K562 (cell line): ENCODE data around the gene HECW1.

Experiments
- WHSC1 ChIP-seq: IDR thresholded peaks from one replicate; pipeline ENCODE4 v1.6.1; 2012; ENCODE audit warnings: low read length, control low read depth, inconsistent platforms
- TF ChIP-seq, protein P1 (sequence below): sonication (generic); formaldehyde crosslinking; IDR thresholded peaks from 2 replicates; pipeline ENCODE4 v1.8.0; 2022; ENCODE audit warnings: mild to moderate bottlenecking, low read depth, missing genetic modification reagents
- TF ChIP-seq, protein P2 (sequence below): IDR thresholded peaks from 3 replicates; pipeline ENCODE4 v1.6.1; 2011; ENCODE audit warnings: borderline replicate concordance, mild to moderate bottlenecking, moderate library complexity; ENCODE audit not compliant: insufficient read length; ENCODE audit errors: extremely low read depth
- TF ChIP-seq, protein P3 (sequence below), 3 experiments: IDR thresholded peaks in 2 of 3; conservative IDR thresholded peaks in 1 of 3; 2 replicates each; pipeline ENCODE4 v1.5.1; 2011 to 2012; ENCODE audit warnings: low read length in 3 of 3, mild to moderate bottlenecking in 3 of 3, control low read depth in 2 of 3, improper control_type of control experiment in 1 of 3, inconsistent platforms in 1 of 3, low read depth in 1 of 3, mixed read lengths in 1 of 3, moderate library complexity in 1 of 3; ENCODE audit not compliant: insufficient read depth in 2 of 3
- TF ChIP-seq, protein P4 (sequence below): sonication (generic); formaldehyde crosslinking; IDR thresholded peaks from 2 replicates; pipeline ENCODE4 v1.4.0; 2020; ENCODE audit warnings: mild to moderate bottlenecking, missing genetic modification reagents

DNA sequence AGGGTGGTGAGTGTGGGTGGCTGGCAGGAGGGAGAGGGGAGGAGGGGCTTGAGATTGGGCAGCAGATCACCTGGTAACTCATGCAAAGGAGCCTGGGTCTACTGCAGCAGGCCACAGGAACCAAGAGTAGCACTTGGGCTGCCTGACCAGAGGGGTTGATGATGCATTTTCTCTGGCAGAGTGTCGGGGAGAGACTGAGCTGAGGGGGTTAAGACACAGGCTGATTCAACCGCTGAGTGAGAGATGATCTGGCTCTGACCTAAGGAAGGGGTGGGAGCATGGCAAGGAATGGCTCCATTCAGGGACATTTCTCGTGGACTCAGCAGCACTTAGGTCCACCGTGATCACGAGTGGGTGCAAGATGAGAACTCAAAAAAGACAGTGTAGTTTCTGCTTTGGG, 355.0 kb downstream of the HECW1 start:
- TF ChIP-seq, protein P1, sequence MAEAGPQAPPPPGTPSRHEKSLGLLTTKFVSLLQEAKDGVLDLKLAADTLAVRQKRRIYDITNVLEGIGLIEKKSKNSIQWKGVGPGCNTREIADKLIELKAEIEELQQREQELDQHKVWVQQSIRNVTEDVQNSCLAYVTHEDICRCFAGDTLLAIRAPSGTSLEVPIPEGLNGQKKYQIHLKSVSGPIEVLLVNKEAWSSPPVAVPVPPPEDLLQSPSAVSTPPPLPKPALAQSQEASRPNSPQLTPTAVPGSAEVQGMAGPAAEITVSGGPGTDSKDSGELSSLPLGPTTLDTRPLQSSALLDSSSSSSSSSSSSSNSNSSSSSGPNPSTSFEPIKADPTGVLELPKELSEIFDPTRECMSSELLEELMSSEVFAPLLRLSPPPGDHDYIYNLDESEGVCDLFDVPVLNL (CRISPR knock-in tag) = no peak
- no peak for TF ChIP-seq WHSC1
- TF ChIP-seq, protein P2, sequence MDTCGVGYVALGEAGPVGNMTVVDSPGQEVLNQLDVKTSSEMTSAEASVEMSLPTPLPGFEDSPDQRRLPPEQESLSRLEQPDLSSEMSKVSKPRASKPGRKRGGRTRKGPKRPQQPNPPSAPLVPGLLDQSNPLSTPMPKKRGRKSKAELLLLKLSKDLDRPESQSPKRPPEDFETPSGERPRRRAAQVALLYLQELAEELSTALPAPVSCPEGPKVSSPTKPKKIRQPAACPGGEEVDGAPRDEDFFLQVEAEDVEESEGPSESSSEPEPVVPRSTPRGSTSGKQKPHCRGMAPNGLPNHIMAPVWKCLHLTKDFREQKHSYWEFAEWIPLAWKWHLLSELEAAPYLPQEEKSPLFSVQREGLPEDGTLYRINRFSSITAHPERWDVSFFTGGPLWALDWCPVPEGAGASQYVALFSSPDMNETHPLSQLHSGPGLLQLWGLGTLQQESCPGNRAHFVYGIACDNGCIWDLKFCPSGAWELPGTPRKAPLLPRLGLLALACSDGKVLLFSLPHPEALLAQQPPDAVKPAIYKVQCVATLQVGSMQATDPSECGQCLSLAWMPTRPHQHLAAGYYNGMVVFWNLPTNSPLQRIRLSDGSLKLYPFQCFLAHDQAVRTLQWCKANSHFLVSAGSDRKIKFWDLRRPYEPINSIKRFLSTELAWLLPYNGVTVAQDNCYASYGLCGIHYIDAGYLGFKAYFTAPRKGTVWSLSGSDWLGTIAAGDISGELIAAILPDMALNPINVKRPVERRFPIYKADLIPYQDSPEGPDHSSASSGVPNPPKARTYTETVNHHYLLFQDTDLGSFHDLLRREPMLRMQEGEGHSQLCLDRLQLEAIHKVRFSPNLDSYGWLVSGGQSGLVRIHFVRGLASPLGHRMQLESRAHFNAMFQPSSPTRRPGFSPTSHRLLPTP = no peak
- TF ChIP-seq, protein P3, sequence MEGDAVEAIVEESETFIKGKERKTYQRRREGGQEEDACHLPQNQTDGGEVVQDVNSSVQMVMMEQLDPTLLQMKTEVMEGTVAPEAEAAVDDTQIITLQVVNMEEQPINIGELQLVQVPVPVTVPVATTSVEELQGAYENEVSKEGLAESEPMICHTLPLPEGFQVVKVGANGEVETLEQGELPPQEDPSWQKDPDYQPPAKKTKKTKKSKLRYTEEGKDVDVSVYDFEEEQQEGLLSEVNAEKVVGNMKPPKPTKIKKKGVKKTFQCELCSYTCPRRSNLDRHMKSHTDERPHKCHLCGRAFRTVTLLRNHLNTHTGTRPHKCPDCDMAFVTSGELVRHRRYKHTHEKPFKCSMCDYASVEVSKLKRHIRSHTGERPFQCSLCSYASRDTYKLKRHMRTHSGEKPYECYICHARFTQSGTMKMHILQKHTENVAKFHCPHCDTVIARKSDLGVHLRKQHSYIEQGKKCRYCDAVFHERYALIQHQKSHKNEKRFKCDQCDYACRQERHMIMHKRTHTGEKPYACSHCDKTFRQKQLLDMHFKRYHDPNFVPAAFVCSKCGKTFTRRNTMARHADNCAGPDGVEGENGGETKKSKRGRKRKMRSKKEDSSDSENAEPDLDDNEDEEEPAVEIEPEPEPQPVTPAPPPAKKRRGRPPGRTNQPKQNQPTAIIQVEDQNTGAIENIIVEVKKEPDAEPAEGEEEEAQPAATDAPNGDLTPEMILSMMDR (IDR thresholded peaks at IDR 0.05 in 2 of 3, conservative IDR thresholded peaks at IDR 0.05 in 1 of 3; ENCODE audit: insufficient read depth in 2 of 3, low read depth in 1 of 3, low read length in 3 of 3) = no peak
- TF ChIP-seq, protein P4, sequence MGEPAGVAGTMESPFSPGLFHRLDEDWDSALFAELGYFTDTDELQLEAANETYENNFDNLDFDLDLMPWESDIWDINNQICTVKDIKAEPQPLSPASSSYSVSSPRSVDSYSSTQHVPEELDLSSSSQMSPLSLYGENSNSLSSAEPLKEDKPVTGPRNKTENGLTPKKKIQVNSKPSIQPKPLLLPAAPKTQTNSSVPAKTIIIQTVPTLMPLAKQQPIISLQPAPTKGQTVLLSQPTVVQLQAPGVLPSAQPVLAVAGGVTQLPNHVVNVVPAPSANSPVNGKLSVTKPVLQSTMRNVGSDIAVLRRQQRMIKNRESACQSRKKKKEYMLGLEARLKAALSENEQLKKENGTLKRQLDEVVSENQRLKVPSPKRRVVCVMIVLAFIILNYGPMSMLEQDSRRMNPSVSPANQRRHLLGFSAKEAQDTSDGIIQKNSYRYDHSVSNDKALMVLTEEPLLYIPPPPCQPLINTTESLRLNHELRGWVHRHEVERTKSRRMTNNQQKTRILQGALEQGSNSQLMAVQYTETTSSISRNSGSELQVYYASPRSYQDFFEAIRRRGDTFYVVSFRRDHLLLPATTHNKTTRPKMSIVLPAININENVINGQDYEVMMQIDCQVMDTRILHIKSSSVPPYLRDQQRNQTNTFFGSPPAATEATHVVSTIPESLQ = no peak
